NT2/D1 (cell line): ENCODE measurements around the gene MYO5B.

ENCODE experiments used
- YY1 ChIP-seq: IDR thresholded peaks from 2 replicates; pipeline ENCODE4 v1.6.1; 2011; ENCODE audit not compliant: insufficient read length, insufficient read depth
- ZNF274 ChIP-seq: IDR thresholded peaks from 2 replicates; pipeline ENCODE4 v1.6.1; 2011; ENCODE audit warnings: mild to moderate bottlenecking, low read depth, low read length

DNA sequence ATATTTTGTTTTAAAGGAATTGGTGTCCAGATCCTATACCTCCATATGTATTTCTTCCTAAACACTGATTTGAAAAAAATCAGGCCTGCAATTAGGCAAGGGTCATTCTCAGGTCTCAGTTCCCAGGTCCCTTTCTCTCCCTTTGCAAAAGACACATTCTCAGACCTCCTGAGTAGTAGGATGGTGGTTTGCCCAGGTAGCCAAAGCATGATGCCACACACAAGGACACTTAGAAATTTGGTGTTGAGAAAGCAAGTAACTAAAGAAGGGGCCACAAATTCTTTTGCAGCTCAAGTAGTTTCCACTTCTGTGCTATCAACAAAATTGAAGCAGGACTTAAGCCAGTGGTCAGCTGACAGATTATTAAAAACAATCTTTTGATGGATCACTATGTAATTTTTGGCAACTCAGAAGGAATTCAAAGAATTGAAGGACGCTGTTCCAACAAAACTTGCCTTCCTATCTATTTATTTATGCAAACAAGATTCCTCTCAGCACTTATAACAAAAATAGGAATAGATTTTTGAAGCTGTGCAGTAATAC, 6.6 kb upstream of the MYO5B start:
- TF ChIP-seq ZNF274 (no peak), YY1 (no peak)
